HG02642 (cell line): ENCODE measurements around the gene RAB6B.
A peak's percentile ranks its signal among the peaks of the same experiment; 100 is the strongest.

Source experiments
- ATAC-seq: cut with Tn5 transposase; IDR thresholded peaks from one replicate; pipeline ENCODE4 v1.9.1; 2021; ENCODE audit warnings: mild to moderate bottlenecking; ENCODE audit not compliant: unreplicated experiment, poor library complexity

The RAB6B gene

GRCh38 chr3:133825969-133826727 is 69.5 kb downstream of the RAB6B start:
- ATAC-seq: no peak

- no peak for ATAC-seq
These were observed 70.7 kb downstream of the RAB6B start for GRCh38 chr3:133824961-133825485.

- no peak for ATAC-seq
These were observed 73.7 kb downstream of the RAB6B start for GRCh38 chr3:133821767-133822638.

GRCh38 chr3:133820889-133821675 is 74.6 kb downstream of the RAB6B start:
- ATAC-seq: no peak

DNA sequence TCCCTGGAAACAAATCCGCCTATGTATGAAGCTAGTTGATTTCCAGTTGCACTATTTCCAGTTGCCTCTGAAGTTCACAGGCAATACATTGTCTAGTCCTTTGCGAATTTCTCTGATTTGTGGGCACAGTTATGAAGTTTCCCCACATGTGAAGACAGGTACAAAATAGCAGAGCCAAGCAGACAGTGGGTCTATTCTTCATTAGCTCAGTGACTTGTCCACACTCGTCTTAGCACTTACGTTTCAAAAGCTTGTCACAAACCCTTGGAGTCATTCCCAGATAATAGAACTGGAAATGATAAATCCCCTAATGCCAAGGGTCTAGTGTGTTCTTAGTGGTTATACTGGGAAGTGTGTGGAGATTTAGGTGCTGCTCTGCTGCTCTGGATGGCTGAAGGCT is 75.6 kb downstream of the RAB6B start:
- ATAC-seq: no peak

DNA sequence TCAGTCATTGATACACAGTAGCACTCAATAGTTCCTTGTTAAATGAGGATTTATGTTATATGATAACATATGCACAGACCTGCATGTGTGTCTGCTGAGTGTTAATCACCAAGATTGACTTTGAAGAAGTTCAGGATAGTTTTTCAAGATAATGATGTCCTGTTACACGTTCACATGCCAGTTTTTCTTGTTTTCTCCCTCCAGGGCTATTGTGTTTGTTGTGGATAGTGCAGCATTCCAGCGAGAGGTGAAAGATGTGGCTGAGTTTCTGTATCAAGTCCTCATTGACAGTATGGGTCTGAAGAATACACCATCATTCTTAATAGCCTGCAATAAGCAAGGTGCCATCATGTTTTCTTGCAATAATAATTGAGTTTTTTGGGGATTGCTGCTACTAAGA is 80.3 kb downstream of the RAB6B start:
- no peak for ATAC-seq

GRCh38 chr3:133812872-133813271 is 82.8 kb downstream of the RAB6B start:
- ATAC-seq: no peak

GRCh38 chr3:133805702-133806475 is 89.8 kb downstream of the RAB6B start, which contains the start of gene SRPRB:
Gene SRPRB (plus strand): TSS chr3:133805815. CDS start chr3:133805849, 34 bp downstream.
- peak; percentile 99 for ATAC-seq

GRCh38 chr3:133805384-133805701 is 90.3 kb downstream of the RAB6B start:
- ATAC-seq: no peak

GRCh38 chr3:133804896-133805295 is 90.8 kb downstream of the RAB6B start:
- ATAC-seq: no peak

- ATAC-seq: no peak
These were observed 92.2 kb downstream of the RAB6B start for GRCh38 chr3:133803469-133803868.

DNA sequence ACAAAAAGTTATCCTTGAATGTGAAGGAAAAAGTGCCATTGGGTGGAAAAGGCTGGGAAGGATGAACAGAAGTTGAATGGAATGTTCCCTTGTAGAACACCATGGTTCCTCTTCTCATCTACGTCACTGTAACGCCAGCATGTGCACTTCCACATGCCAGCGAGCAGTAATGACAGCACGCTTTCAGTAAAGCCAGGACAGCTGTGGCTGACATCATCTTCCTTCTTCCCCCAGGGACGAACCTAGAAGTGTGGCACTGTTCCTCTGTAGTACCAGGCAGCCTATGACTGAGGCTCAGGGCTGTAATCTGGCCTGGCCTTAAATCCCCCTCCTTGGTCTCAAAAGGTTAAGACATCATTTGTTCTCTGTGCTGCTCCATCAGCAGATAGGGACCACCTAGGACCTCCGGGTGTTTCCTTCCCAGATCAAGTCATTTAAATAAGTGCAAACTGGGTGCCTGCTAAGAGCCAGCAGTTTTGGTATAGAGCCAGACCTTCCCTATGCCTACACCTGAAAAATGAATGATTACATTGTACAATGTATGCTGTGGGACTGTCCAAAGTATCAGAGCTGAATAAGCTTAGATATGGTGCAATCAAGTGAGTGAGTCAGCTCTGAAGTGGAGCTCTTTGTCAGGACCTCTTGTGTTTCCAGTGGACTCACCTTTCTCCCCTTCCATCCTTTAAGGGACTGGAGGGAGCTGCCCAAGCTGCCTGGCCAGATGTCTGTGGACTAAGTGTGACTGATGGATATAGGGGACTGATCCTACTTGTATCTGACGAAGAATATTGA is 95.7 kb downstream of the RAB6B start:
- ATAC-seq: no peak

DNA sequence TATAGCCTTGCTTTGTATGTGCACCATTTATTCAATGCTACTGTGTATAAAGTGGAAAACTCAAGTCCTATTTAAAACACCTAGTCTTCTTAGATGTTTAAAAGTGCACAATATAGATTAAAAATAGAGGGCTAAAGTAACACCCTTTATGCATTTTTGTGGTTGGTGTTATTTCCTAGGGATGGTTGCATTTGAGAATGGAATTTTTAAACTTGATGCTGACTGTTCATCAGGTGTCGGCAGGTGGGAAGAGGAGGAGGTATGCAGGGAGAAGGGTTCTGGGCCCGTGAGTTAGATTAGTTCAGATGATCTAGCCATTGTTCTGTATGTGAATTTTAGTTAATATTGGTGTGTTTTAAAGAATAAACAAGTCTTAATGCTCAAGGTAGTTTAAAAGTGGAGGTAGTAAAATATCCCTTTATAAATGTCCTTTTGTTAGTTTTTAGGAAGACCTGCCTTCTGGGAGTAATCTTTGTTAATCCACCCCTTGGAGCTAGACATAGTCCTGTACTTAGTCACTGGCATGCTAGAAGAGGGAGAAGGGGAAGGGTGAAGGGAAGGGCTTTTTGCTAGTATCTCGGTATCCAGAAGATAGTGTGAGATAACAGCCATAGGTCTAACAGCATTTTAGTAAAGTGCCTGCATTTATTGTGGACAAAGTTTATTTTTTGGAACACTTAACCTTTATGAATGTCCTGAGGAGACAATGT is 98.1 kb downstream of the RAB6B start:
- ATAC-seq: no peak

DNA sequence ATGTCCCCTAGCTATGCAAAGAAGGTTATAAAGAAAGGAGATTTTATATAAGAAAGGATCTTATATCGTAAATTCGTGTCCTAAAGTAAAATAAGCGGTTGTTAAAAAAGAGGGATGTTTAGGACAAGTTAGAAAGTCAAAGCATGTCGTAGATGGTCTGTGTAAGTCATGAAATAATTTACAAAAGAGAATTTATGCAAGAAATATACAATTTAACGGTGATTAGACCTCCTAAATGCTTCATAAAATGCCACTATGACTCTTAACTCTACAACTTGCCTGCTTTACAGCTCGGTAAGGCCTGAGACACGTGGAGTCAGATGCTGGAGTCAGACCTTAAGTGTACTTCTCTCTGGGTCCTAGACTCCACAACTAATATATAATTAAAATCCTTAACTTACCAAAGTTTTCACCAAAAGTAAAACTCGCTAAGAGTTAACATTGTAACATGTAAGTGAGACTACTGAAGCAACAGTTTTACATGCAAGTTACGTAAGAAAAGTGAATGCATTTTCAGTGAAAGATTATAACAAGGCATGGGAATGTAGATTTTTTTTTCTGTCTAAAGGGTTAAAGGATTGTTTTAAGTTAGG is 103.4 kb downstream of the RAB6B start:
- no peak for ATAC-seq

- ATAC-seq: no peak
These were observed 107.7 kb downstream of the RAB6B start for GRCh38 chr3:133788024-133788423.

DNA sequence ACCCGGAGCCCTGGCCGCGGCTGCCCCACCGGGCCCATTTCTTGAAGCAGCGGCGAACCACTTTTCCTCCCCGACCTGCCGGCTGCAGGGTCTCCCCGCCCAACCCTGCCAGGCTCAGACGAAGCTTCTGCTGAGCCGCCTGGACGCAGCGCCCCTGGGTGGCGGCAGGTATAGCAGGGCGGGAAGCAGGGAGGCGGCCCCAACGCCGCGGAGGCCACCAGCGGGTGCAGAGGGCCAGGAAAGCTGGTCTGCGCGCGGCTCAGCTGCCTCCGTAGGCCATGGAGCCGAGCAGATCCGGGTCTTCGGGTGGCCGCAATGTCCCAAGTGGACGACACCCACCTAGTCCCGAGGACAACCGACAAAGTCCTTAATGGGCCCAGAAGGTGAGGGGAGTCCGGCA is 111.9 kb downstream of the RAB6B start:
- no peak for ATAC-seq

DNA sequence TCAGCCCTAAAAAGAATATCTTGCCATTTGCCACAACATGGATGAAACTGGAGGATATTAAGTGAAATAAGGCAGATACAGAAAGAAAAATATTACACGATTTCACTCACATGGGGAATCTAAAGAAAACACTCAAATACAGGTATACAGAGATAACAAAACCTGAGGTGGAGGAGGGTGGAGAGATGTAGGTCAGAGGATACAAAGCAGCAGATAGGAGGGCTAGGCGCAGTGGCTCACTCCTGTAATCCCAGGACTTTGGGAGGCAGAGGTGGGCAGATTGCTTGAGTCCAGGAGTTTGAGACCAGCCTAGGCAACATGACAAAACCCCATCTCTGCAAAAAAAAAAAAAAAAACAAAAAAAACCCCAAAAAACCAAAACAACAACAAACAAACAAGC is 113.2 kb downstream of the RAB6B start:
- ATAC-seq: no peak

DNA sequence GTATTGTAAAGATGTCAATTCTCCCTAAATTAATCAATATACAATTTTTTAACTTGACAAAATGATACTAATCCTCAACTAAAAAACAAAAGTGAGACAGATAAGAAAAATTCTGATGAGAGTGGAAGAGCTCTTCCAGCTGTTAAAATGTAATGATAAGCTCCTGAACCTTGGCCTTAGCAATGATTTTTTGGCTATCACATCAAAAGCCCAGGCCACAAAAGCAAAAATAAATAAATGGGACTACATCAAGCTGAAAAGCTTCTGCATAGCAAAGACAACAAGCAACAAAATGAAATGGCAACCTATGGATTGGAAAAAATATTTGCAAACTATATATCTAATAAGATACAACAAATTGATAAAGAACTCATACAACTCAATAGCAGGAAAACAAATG is 114.1 kb downstream of the RAB6B start:
- ATAC-seq: no peak
